HG02973 (cell line): ENCODE results near the gene UBE2H.
"Not testable (repeated sequence)": the region's sequence is repeated elsewhere in the genome, so short reads cannot be mapped to it uniquely, and the experiment has no call there.

Experiments
- ATAC-seq: cut with Tn5 transposase; IDR thresholded peaks from one replicate; pipeline ENCODE4 v1.9.1; 2021; ENCODE audit warnings: moderate library complexity; ENCODE audit not compliant: unreplicated experiment

UBE2H gene

DNA sequence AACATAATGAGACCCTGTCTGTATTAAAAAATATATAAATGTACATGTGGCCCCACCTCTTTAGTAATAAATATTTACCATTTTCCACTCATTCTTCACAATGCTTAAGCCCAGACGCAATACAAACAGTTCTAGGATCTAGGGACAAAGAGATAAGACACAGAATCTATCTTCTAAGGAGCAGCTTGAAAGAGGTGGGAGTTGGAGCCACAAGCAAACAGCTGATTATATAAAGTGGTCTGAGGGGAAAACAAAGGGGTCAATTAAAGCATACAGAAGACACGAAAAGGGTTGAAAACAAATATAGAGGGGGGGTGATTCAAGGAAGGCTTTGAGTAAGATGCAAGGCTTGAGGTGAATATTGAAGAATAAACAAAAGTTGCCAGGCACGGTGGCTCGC, 43.1 kb downstream of the UBE2H start:
- no peak for ATAC-seq

DNA sequence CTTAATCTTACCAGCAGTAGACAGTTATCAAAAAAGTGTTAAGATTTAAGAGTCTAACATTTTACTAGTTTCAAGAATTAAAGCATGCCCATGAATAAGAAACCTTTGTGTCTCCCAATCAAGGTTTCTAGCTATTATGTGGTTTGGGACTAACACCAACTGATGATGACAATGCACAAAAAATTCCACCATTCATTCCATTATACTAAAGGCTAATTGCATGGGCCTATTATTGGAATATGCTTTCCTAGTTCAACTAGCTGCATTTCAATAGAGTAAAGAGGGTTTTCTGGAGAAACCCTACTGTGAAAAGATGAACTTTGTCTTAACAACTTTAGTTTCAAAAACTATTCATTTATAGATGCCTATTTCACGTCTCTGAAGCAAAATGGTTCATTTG, 44.6 kb downstream of the UBE2H start:
- no peak for ATAC-seq

DNA sequence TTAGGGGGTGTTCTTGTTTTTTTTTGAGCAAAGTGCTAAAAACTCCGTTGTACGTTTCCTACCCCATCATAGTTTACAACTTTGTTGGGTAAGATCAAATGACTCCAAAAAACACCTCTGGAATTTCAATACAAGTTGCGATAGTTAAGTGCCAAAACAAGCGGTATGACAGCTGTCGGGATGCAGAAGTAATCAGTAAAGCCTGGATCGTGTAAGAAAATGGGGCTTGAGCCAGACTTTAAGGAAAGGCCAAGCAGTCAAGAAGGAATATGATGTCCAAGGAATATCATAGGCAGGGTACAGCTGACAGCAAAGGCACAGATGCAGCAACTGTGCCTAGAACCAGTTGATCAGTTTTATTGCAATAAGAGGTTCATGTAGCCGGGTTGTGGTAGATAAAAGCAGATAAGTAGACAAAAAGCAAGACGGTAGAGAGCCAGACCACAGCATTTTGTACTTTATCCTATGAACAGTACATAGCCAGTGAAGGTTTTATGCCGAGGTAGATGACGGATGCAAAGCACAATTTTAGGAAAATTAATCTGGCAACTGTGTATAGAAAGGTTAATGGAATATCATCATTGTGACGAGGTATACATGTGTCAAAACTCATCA, 45.5 kb downstream of the UBE2H start:
- no peak for ATAC-seq

DNA sequence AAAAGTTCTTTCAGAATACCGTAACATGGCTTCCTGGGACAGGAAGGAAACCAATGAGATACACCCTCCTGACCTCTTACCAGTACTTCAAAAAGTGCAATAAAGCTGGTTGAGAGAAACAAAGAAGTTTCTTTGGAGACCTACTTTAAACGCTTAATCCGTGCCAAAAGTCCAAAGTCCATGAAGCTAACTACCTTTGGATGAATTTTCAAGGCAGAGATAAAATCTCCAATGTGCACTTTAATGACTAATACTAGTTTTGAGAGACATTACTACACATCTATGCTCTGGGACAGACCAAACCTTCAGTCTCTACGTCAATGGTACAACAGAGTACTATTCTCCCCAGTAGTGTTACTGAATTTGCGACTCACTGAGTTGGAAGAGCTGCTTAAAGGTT, 46.1 kb downstream of the UBE2H start:
- no peak for ATAC-seq

DNA sequence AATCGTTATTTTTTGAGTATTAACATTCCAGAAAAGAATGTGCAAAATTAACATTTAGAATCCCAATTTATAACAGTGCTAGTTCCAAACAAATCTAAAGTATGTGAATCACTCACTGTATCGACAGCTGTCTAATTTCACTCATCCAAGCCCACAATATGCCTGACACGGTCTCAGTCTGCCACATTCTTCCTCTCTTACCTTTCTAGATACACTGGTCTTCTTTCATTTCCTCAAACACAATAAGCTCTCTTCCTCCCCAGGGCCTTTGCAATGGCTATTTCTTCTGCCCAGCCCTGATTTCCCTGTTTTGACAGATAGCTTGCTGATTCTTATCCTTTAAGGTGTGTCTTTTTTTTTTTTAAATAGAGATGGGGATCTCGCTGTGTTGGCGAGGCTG, 48.8 kb downstream of the UBE2H start:
- ATAC-seq, result peak; percentile 69

DNA sequence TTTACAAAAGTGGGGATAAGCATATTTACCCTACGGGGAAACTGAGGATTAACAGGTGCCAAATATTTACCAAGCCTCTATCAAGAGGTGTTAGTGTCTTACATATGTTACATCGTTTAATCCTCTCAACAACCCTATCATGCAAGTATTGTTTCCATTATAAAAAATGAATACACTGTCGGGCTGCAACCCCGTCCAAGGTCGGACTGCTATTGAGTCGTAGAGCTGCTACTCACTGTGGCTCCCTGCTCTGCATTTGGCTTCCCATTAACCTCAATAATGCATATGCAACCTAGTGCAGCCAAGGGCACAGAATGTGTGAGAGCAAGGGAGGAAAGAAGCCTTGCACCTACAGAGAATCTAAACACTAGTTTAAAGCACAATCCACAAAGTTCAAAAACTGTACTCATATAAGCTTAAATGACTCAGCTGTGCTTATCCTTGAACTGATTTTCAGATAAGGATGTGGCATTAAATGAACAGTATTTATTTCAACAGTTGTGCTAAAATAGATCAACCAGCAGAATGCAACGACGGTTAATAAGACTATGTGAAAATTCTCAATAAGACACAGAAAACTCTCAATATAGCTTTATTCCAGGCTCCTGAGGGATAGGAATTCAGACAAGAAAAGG, 49.9 kb downstream of the UBE2H start:
- ATAC-seq, result no peak

DNA sequence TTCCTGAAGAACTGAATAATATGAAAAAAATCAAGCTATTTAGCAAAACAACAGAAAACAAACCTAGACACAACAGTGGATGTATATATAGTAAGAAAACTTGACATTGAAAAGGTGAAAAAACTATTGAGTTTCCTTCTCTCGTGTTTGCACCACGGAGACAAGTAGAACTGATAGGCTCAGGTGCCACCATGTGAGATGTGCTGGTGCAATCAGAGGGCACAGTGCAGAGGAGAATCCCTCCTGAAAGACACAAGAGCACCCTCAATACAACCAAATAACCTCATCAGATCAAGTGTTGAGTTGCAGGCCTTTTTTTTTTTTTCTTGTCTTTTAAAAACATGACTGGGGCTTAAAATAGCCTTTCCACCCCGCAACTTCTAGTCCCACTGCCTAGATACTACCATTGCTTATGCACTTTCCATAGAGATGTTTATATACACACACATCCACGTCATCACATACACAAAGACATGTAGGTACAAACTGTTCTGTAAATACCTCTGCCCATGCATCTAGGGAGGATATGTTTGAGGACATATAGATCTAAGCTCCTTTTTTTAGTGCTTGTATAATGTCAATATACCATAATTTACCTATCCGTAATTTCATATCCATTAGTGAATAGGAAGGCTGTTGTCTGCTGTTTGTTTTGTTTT, 54.1 kb downstream of the UBE2H start:
- ATAC-seq, result no peak

DNA sequence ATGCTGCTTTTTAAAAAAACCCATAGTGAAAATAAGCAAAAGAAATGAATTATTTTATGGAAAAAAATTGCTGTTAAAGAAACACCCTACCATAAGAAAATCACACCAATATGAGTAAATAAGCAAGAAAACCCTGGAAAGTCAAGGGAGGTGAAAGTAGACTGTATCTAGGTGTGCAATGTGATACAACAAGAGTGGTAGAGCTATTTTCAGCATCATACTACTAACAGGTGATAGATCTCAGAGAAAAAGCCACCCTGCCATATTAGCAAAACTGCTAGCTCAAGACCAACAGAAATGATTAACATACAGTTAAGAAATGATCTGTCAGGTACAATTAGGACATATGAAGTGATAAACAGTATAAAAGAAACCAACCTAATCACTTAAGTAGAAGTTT, 54.8 kb downstream of the UBE2H start:
- no peak for ATAC-seq

DNA sequence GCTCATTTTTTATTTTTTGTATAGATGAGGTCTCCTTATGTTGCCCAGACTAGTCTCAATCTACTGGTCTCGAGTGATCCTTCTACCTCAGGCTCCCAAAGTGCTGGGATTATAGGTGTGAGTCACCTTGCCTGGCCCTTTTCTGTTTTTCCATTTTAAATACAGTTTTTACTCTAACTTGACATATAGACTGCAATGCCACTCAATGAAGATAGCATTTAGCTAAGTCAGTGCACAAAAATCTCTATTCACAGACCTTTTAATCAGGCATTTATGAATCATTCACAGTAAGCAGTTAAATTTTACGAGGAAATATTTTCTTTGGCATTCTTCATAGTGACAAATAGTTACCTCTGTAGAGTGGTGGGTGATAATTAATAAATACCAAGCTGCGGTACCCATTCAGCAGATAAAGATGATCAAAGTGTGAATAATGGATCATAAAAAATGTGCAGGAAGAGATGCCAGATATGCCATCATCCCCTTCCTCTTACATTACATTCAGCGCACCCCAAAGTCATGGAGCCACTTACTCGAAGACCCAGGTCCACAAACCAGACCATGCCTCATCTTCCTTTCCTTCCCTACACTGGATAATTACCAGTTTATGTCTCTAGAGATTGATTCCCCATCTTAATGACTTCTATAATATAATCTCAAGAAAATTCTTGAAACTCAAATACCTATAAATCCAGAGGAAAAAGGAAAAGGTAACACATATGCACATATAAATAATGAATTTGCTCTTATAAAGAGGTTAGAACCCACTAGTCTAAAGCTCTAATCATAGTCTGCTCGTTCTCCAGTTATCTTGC, 56.0 kb downstream of the UBE2H start:
- ATAC-seq, result no peak

DNA sequence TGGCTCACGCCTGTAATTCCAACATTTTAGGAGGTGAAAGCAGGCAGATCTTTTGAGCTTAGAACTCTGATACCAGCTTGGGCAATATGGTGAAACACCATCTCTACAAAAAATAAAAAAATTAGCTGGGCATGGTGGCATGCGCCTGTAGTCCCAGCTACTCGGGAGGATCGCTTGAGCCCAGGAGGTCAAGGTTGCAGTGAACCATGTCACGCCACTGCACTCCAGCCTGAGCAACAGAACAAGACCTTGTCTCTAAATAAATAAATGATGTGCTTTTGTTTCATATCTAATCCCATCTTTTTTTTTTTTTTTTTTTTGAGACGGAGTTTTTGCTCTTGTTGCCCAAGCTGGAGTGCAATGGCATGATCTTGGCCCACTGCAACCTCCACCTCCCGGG, 58.6 kb downstream of the UBE2H start:
- ATAC-seq, result not testable (repeated sequence)

DNA sequence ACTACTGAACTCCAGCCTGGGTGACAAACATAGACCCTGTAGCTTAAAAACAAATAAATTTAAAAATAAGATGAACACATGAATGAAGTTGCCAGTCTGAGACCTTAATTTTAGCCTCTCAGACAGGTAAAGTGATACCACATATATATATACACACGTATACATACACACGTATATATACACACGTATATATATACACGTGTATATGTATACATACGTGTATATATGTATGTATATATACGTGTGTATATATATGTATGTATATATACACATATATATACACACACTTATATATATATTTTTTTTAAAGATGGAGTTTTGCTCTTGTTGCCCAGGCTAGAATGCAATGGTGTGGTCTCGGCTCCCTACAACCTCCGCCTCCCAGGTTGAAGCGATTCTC, 62.7 kb downstream of the UBE2H start:
- ATAC-seq, result no peak

DNA sequence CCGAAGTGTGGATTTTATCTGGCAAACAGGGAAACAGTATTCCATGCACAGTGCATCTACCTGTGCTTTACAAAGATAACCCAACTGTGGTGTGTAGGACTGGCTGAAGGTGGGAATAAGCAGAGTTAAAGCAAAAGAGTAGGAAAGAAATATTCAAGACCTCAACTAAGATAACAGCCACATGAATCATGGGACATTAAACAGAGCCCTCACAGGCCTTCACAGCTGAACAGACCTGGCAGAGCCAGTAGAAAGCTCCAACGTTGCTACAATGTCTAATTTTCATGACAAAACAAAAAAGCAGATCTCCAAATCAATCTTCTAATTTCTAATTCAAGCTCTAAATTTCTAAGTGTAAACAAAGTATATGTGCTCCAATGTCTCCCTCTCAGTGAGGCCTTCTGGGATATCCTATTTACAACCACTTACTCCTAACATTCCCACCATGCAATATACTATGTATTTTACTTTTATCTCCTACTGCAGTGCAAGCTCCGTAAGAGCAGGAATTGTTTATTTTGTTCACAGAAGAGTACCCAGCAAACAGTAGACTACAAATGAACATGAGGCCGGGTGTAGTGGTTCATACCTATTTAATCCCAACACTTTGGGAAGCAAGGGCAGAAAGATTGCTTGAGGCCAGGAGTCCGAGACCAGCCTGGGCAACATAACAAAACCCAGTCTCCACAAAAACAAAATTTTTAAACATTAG, 63.5 kb downstream of the UBE2H start:
- no peak for ATAC-seq

DNA sequence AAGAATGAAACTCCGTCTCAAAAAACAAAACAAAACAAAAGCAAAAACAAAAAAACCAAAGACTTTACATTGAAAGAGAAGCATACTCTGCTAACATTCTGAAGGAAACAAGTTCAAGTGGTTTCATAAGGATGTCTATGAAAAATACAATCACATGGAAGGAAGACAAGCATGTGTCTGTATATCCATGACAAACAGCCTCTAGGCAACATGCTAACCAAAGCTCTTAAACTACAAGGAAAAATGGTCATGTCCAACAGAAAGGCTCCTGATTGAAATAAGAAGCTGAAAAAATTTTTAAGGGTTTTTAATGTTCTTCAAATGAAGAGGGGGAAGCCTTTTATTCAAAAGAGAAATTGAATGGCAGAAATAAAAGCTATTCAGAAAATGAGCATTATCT, 64.9 kb downstream of the UBE2H start:
- no peak for ATAC-seq

DNA sequence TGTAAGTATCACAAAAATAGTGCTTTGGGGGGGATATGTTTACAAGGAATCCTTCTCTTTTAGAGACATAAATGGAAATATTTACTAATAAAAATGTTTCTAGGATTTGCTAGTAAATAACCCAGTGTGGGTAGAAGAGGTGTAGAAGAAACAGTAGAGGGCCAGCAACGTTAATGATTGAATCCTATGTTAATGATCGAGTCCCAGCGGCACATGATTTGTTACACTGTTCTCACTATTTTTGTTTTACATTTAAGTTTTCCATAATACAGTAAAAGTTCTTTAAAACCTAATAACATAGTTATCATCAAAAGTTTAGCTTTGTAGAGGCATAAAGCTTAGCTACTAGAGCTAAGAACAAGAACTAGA, 66.0 kb downstream of the UBE2H start:
- no peak for ATAC-seq

DNA sequence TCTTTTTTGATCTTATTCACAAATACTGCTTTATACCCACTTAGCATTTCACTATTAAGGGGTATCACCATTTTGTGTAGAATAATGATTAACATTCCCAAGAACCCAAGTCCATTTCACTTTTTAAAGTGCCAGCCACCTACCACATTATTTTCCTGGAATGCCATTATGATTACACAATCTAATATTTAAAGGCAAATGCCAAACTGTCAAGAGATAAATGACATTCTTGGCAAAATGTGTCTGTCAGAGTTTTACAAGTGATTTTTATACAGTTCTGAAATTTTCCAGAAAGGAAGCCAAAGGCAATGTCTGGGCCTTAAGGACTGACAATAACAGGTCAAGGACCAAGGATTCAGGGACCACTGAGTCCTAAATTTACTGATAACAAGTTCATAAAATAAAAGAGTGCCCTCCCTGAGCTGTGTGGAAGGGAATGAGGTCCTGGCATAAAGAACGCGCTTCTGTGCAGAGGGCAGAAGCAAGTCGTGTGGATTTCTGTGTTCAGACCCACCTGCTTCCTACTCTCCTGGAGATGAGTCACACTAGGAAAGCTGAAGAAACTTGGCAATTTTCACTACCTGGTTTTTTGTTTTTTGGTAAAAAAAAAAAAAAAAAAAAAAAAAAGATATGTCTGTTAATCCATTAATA, 66.5 kb downstream of the UBE2H start:
- no peak for ATAC-seq

DNA sequence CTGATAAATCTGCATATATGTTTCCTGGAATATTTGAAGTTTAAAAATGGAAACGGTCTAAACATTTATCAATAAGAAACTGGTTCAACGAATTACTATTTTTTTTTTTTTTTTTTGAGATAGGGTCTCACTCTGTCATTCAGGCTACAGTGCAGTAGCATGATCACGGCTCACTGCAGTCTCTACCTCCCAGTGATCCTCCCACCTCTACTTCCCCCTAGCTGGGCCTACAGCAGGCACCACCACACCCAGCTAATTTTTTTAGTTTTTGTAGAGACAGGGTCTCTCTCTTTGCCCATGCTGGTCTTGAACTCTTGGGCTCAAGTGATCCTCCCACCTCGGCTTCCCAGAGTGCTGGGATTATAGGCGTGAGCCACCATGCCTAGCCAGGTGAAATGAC, 68.3 kb downstream of the UBE2H start:
- no peak for ATAC-seq

DNA sequence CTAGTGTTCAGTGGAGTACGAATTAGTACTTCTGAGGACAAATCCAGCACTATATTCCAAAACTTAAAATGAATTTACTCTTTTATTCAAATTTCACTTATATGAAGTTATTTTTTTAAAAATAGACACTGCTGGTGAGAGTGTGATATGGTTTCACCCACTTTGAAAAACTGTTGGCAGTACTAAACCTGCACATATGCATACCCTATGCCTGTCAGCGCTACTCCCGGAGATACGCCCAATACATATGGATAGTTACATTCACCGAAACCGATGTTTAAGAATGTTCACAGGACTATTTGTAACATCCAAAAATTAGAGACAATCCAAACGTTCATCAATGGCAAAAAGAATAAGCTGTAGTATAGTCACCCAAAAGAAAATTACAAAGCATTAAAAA, 69.6 kb downstream of the UBE2H start:
- no peak for ATAC-seq

DNA sequence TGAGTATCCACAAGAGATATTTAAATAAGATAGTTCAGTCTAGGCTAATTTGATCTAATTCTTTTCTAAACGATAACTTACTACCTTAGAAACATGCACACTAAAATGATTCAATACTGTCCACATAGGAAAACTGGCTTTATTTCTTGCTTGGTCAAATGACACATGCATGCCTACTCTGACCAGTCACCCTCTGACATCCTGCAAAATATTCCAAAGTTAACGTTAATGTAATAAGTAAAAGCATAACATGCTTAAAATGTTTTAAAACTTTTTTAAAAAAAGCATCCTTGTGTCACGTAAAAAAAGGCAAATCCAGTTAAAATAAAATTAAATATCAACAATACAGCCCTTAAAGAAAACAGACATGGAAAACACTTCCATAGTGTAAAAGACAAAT, 70.2 kb downstream of the UBE2H start:
- ATAC-seq, result no peak

DNA sequence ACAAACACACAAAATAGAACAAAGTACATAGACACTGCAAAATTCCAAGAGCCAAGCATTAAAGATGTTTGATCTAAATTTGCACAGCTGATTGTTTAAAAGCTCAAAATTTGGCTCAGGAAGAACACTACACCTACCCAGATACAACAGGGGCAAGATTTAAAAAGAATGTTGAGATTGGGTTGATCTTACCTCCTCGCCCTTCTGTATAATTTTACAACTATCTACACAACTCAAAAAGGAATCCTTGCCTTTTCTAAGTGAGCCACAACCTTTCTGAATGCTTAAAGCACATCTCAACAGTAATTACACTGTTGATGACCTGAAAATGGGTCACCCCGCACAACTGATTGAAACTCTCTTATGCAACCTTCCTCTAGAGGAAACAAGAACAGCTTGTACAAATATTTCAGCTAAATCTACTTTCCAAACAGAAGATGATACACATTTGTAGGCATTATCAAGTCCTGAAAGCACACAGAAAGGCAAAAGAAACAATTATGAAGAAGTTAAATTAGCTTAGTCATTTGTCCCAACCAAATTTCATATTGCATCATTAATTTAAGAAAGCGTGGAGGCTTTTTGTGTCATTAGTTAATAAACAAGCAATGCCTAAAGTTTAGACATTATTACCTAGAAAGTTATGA, 75.5 kb downstream of the UBE2H start:
- ATAC-seq, result no peak

DNA sequence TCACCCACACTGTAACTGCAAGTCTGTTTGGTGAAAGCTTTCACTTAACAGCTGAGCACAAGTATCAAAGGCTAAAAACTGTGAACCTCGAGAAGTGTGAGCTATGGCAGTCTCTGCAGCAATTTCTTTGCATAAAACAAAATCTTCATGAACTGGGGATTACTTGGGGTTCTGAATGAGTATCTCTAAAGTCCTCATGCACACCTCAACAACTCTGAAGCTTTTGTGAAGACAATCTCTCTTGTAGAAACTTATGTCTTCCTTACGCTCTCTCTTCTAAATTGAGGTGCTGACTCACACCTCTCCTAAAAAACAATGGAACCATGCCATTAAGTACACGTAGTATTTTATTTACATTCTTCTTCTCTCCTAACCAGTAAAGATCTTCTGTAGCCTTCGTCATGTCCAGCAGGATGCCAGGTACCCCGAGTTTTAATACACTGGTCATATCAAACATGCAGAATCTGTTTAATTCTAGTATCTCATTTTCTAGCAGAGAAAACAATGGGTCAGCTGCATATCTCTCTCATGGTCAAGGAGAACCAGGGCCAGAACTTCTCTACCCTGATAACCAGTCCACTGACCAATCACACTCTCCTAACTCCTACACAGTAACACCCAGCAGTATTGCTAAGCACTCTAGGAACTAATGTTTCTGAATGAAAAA, 76.9 kb downstream of the UBE2H start:
- no peak for ATAC-seq
